SK-N-SH treated with all-trans-retinoic acid at 6 μM for 48 hours (cell line): ENCODE results near the gene AMOTL2.

Experiments
- ARNTL ChIP-seq: fragments of 450-650 bp; formaldehyde crosslinking; IDR thresholded peaks from 2 replicates; pipeline ENCODE4 v1.5.0; 2020; ENCODE audit warnings: low read depth, mild to moderate bottlenecking, moderate library complexity, borderline replicate concordance
- CSRNP3 ChIP-seq: fragments of 250-450 bp; sonication (Bioruptor Pico); IDR thresholded peaks from 2 replicates; pipeline ENCODE4 v1.5.1; 2021; ENCODE audit warnings: mild to moderate bottlenecking, moderate library complexity
- ESRRG ChIP-seq: fragments of 250-450 bp; sonication (Bioruptor Pico); IDR thresholded peaks from 2 replicates; pipeline ENCODE4 v1.6.1; 2021; ENCODE audit warnings: mild to moderate bottlenecking
- ISL1 ChIP-seq: fragments of 250-450 bp; sonication (Bioruptor Pico); IDR thresholded peaks from 2 replicates; pipeline ENCODE4 v2.1.2; 2022; ENCODE audit warnings: mild to moderate bottlenecking, moderate library complexity
- RARB ChIP-seq: fragments of 250-450 bp; sonication (Bioruptor Pico); IDR thresholded peaks from 2 replicates; pipeline ENCODE4 v1.8.0; 2021; ENCODE audit warnings: mild to moderate bottlenecking, moderate library complexity
- SNAI2 ChIP-seq: fragments of 250-450 bp; sonication (Bioruptor Pico); IDR thresholded peaks from 2 replicates; pipeline ENCODE4 v1.5.0; 2020; ENCODE audit warnings: mild to moderate bottlenecking, moderate library complexity
- TOX ChIP-seq: fragments of 250-450 bp; sonication (Bioruptor Pico); IDR thresholded peaks from 2 replicates; pipeline ENCODE4 v1.8.0; 2021; ENCODE audit warnings: mild to moderate bottlenecking, moderate library complexity, borderline replicate concordance
- TF ChIP-seq, protein P1 (sequence below): fragments of 250-450 bp; sonication (Bioruptor Pico); IDR thresholded peaks from 2 replicates; pipeline ENCODE4 v1.5.0; 2020; ENCODE audit warnings: mild to moderate bottlenecking, moderate library complexity
- TF ChIP-seq, protein P2 (sequence below): fragments of 250-450 bp; sonication (Bioruptor Pico); IDR thresholded peaks from 2 replicates; pipeline ENCODE4 v1.8.0; 2020; ENCODE audit warnings: mild to moderate bottlenecking, moderate library complexity, borderline replicate concordance

GRCh38 chr3:134336587-134336986 lies 37.7 kb downstream of the AMOTL2 start:
- TF ChIP-seq CSRNP3 (CRISPR knock-in tag), result no peak
- TF ChIP-seq SNAI2 (CRISPR knock-in tag), result no peak
- TF ChIP-seq ISL1 (CRISPR knock-in tag), result no peak
- TF ChIP-seq, protein P1, sequence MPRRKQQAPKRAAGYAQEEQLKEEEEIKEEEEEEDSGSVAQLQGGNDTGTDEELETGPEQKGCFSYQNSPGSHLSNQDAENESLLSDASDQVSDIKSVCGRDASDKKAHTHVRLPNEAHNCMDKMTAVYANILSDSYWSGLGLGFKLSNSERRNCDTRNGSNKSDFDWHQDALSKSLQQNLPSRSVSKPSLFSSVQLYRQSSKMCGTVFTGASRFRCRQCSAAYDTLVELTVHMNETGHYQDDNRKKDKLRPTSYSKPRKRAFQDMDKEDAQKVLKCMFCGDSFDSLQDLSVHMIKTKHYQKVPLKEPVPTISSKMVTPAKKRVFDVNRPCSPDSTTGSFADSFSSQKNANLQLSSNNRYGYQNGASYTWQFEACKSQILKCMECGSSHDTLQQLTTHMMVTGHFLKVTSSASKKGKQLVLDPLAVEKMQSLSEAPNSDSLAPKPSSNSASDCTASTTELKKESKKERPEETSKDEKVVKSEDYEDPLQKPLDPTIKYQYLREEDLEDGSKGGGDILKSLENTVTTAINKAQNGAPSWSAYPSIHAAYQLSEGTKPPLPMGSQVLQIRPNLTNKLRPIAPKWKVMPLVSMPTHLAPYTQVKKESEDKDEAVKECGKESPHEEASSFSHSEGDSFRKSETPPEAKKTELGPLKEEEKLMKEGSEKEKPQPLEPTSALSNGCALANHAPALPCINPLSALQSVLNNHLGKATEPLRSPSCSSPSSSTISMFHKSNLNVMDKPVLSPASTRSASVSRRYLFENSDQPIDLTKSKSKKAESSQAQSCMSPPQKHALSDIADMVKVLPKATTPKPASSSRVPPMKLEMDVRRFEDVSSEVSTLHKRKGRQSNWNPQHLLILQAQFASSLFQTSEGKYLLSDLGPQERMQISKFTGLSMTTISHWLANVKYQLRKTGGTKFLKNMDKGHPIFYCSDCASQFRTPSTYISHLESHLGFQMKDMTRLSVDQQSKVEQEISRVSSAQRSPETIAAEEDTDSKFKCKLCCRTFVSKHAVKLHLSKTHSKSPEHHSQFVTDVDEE, result no peak
- no peak for TF ChIP-seq ARNTL (CRISPR knock-in tag)
- TF ChIP-seq, protein P2, sequence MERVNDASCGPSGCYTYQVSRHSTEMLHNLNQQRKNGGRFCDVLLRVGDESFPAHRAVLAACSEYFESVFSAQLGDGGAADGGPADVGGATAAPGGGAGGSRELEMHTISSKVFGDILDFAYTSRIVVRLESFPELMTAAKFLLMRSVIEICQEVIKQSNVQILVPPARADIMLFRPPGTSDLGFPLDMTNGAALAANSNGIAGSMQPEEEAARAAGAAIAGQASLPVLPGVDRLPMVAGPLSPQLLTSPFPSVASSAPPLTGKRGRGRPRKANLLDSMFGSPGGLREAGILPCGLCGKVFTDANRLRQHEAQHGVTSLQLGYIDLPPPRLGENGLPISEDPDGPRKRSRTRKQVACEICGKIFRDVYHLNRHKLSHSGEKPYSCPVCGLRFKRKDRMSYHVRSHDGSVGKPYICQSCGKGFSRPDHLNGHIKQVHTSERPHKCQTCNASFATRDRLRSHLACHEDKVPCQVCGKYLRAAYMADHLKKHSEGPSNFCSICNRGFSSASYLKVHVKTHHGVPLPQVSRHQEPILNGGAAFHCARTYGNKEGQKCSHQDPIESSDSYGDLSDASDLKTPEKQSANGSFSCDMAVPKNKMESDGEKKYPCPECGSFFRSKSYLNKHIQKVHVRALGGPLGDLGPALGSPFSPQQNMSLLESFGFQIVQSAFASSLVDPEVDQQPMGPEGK (CRISPR knock-in tag), result no peak
- no peak for TF ChIP-seq TOX (CRISPR knock-in tag)
- TF ChIP-seq ESRRG (CRISPR knock-in tag), result no peak
- TF ChIP-seq RARB (CRISPR knock-in tag), result no peak
